CD14-positive monocyte (primary cell): ENCODE measurements around the gene SCN2B. TPM values are rescaled to one million over a fixed set of nuclear protein-coding genes. Genes with fewer than 3 reads are reported as not detected.

Source experiments
- DNase-seq, 3 donors: peaks; one replicate each; pipeline ENCODE4 v3.0.0-alpha.2; 2011 to 2022
- H2AFZ ChIP-seq: 2 replicates; pipeline ENCODE4 v1.6.0; 2012; ENCODE audit warnings: mild to moderate bottlenecking, low read depth, low read length, inconsistent platforms; ENCODE audit not compliant: insufficient read depth, poor library complexity, severe bottlenecking
- H3K27ac ChIP-seq, 2 donors: 1 replicate in 1 of 2; 2 replicates in 1 of 2; pipeline ENCODE4 v1.5.1; 2012 to 2013; ENCODE audit warnings: low read length in 2 of 2, control low read depth in 1 of 2, inconsistent platforms in 1 of 2, low read depth in 1 of 2, mild to moderate bottlenecking in 1 of 2
- H3K27me3 ChIP-seq, 2 donors: one replicate each; pipeline versions ENCODE4 v1.6.0 to v1.6.1; 2011 to 2013; ENCODE audit warnings: low read length in 2 of 2; ENCODE audit not compliant: control insufficient read depth in 2 of 2, insufficient read depth in 2 of 2
- H3K36me3 ChIP-seq, 2 donors: replicated peaks in 1 of 2; 1 replicate in 1 of 2; 2 replicates in 1 of 2; pipeline versions ENCODE4 v1.5.1 to v1.6.1; 2012 to 2013; ENCODE audit warnings: low read length in 2 of 2, control low read depth in 1 of 2, inconsistent platforms in 1 of 2, mild to moderate bottlenecking in 1 of 2; ENCODE audit not compliant: insufficient read depth in 2 of 2, control insufficient read depth in 1 of 2
- H3K4me1 ChIP-seq, 2 donors: 1 replicate in 1 of 2; 2 replicates in 1 of 2; pipeline versions ENCODE4 v1.5.1 to v1.6.1; 2012 to 2013; ENCODE audit warnings: low read length in 2 of 2, control low read depth in 1 of 2, inconsistent platforms in 1 of 2, mild to moderate bottlenecking in 1 of 2, moderate library complexity in 1 of 2; ENCODE audit not compliant: insufficient read depth in 2 of 2, control insufficient read depth in 1 of 2
- H3K4me2 ChIP-seq: replicated peaks from 2 replicates; pipeline ENCODE3; 2012; ENCODE audit warnings: low read length, moderate library complexity, mild to moderate bottlenecking; ENCODE audit not compliant: poor library complexity, severe bottlenecking; ENCODE audit errors: extremely low read depth
- H3K4me3 ChIP-seq, 3 experiments: fragments of 200-600 bp in 1 of 3; sonication (generic) in 1 of 3; replicated peaks in 1 of 3; 1 replicate in 2 of 3; 2 replicates in 1 of 3; pipeline ENCODE4 v1.5.1; 2011 to 2013; ENCODE audit warnings: low read length in 3 of 3, mild to moderate bottlenecking in 3 of 3, control low read depth in 2 of 3, low read depth in 2 of 3, inconsistent platforms in 1 of 3, moderate library complexity in 1 of 3
- H3K79me2 ChIP-seq: 2 replicates; pipeline ENCODE4 v1.6.0; 2012; ENCODE audit warnings: mild to moderate bottlenecking, control low read depth, inconsistent platforms, low read length, moderate library complexity; ENCODE audit not compliant: insufficient read depth
- H3K9ac ChIP-seq: 2 replicates; pipeline ENCODE4 v1.6.0; 2017; ENCODE audit warnings: low read length, mild to moderate bottlenecking; ENCODE audit not compliant: insufficient read depth, poor library complexity, severe bottlenecking
- H3K9me3 ChIP-seq, 2 donors: replicated peaks in 1 of 2; 1 replicate in 1 of 2; 2 replicates in 1 of 2; pipeline versions ENCODE4 v1.5.1 to v1.6.1; 2012 to 2013; ENCODE audit warnings: low read length in 2 of 2, control low read depth in 1 of 2; ENCODE audit not compliant: control insufficient read depth in 1 of 2, insufficient read depth in 1 of 2
- H4K20me1 ChIP-seq: 2 replicates; pipeline ENCODE4 v1.6.0; 2012; ENCODE audit warnings: mild to moderate bottlenecking, low read length, control low read depth, moderate library complexity; ENCODE audit not compliant: insufficient read depth
- H3K27ac Mint-ChIP-seq, 7 donors: one replicate each; pipeline ENCODE4 v1.8.0; 2020; ENCODE audit warnings: mild to moderate bottlenecking in 7 of 7, mixed read lengths in 7 of 7, moderate library complexity in 6 of 7, inconsistent platforms in 2 of 7
- H3K27me3 Mint-ChIP-seq, 3 donors: one replicate each; pipeline ENCODE4 v1.8.0; 2021 to 2022; ENCODE audit warnings: low read depth in 3 of 3, mild to moderate bottlenecking in 3 of 3, mixed read lengths in 3 of 3, moderate library complexity in 3 of 3, inconsistent platforms in 1 of 3
- H3K36me3 Mint-ChIP-seq, 2 donors: one replicate each; pipeline ENCODE4 v1.8.0; 2020; ENCODE audit warnings: mixed read lengths in 2 of 2, inconsistent platforms in 1 of 2, mild to moderate bottlenecking in 1 of 2
- H3K4me1 Mint-ChIP-seq: one replicate; pipeline ENCODE4 v1.8.0; 2020; ENCODE audit warnings: mild to moderate bottlenecking, mixed read lengths
- H3K4me3 Mint-ChIP-seq, 2 donors: one replicate each; pipeline ENCODE4 v1.8.0; 2020; ENCODE audit warnings: mild to moderate bottlenecking in 2 of 2, mixed read lengths in 2 of 2, moderate library complexity in 1 of 2
- H3K9me3 Mint-ChIP-seq, 7 donors: one replicate each; pipeline ENCODE4 v1.8.0; 2020 to 2022; ENCODE audit warnings: mixed read lengths in 7 of 7, mild to moderate bottlenecking in 6 of 7, moderate library complexity in 6 of 7, inconsistent platforms in 2 of 7
- WGBS: methylation state at CpG from one replicate; pipeline ENCODE4 v1.1.5; 2013; ENCODE audit warnings: missing lambda C conversion rate; ENCODE audit not compliant: insufficient coverage; 5-methylcytosine and 5-hydroxymethylcytosine counted together
- intact Hi-C, 2 donors: fragments of 100-400 bp; cut with micrococcal nuclease; formaldehyde crosslinking; loops; one replicate each; pipeline versions ENCODE4 v1.15.0 to v1.15.1; 2023
- polyA plus RNA-seq, 3 donors: library from polyadenylated mRNA; depleted of rRNA in 1 of 3; unstranded in 2 of 3; stranded (reverse) in 1 of 3; fragments of 300-500 nt in 2 of 3; fragments of >200 nt in 1 of 3; fragmentation: Illumina TruSeq in 2 of 3; gene quantifications; 1 replicate in 2 of 3; 2 replicates in 1 of 3; pipeline ENCODE4 v1.2.3, GENCODE V29; 2012 to 2021
- TF ChIP-seq, protein P1 (sequence below): fragments of 200-600 bp; IDR thresholded peaks from one replicate; pipeline ENCODE4 v1.8.0; 2022; ENCODE audit warnings: antibody characterized with exemption, mild to moderate bottlenecking

SCN2B gene
- polyA plus RNA-seq, 3 donors, result 0.01 TPM; not detected in 2

GRCh38 chr11:118129471-118130172 is 46.8 kb downstream of the SCN2B start:
- H3K4me1 ChIP-seq, result peaks cover 21 to 26% of the 10 kb centered on the region in 2 donors
- Mint-ChIP-seq H3K4me1 (peaks cover 29% of the 10 kb centered on the region), H3K9me3 (peaks cover 0 to 3% (median 0%) of the 10 kb centered on the region in 7 donors), H3K27ac (peak overlapping the region in 5 of 7 donors; percentile 63 to 92 (median 80)), H3K27me3 (peaks cover 3 to 7% (median 5%) of the 10 kb centered on the region in 3 donors), H3K4me3 (peak overlapping the region in 1 of 2 donors; percentile 29), H3K36me3 (no peaks in the 10 kb centered on the region)
- no peaks in the 10 kb centered on the region for H3K9me3 ChIP-seq
- H3K9ac ChIP-seq, result no peak overlapping the region
- peak overlapping the region; percentile 30 for H3K4me2 ChIP-seq
- H3K79me2 ChIP-seq, result no peaks in the 10 kb centered on the region
- H2AFZ ChIP-seq, result no peak overlapping the region
- H4K20me1 ChIP-seq, result no peaks in the 10 kb centered on the region
- no peaks in the 10 kb centered on the region for H3K36me3 ChIP-seq
- TF ChIP-seq, protein P1, sequence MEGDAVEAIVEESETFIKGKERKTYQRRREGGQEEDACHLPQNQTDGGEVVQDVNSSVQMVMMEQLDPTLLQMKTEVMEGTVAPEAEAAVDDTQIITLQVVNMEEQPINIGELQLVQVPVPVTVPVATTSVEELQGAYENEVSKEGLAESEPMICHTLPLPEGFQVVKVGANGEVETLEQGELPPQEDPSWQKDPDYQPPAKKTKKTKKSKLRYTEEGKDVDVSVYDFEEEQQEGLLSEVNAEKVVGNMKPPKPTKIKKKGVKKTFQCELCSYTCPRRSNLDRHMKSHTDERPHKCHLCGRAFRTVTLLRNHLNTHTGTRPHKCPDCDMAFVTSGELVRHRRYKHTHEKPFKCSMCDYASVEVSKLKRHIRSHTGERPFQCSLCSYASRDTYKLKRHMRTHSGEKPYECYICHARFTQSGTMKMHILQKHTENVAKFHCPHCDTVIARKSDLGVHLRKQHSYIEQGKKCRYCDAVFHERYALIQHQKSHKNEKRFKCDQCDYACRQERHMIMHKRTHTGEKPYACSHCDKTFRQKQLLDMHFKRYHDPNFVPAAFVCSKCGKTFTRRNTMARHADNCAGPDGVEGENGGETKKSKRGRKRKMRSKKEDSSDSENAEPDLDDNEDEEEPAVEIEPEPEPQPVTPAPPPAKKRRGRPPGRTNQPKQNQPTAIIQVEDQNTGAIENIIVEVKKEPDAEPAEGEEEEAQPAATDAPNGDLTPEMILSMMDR, result no peak
- WGBS, result 81% methylated on average over 5 of the region's 6 CpGs
- no peaks in the 10 kb centered on the region for H3K27me3 ChIP-seq
- DNase-seq, result peak; percentile 28 to 47 (median 45)
- peak overlapping the region in 1 of 2 donors; percentile 10 for H3K27ac ChIP-seq
- H3K4me3 ChIP-seq, result peak overlapping the region in 1 of 3 experiments; percentile 6
- intact Hi-C loops, result loop anchor here in 1 of 2 donors (1.0 kb wide), 1 partner anchor 13 kb away; no protein-coding TSS in a partner anchor

- WGBS, result 93% methylated on average over 5 of the region's 11 CpGs
- H3K27ac Mint-ChIP-seq, result peak overlapping the region in 6 of 7 donors; percentile 61 to 92 (median 82)
Measured at GRCh38 chr11:118128721-118129470, 47.5 kb downstream of the SCN2B start.

More at GRCh38 chr11:118128721-118129470, 47.5 kb downstream of the SCN2B start:
- H3K27me3 Mint-ChIP-seq, result peaks cover 1 to 7% (median 5%) of the 10 kb centered on the region in 3 donors
- TF ChIP-seq, protein P1, result no peak
- H3K4me3 ChIP-seq, result no peak overlapping the region
- peaks cover 29% of the 10 kb centered on the region for H3K4me1 Mint-ChIP-seq
- H3K4me2 ChIP-seq, result peak overlapping the region; percentile 30
- H3K36me3 Mint-ChIP-seq, result no peaks in the 10 kb centered on the region
- H3K4me1 ChIP-seq, result peaks cover 21 to 26% of the 10 kb centered on the region in 2 donors
- no peaks in the 10 kb centered on the region for H3K79me2 ChIP-seq
- H3K27me3 ChIP-seq, result no peaks in the 10 kb centered on the region
- peak overlapping the region; percentile 48 for H2AFZ ChIP-seq
- H3K9me3 Mint-ChIP-seq, result peaks cover 0 to 3% (median 0%) of the 10 kb centered on the region in 7 donors
- intact Hi-C loops, result no loop called here
- no peaks in the 10 kb centered on the region for H3K9me3 ChIP-seq
- peak overlapping the region; percentile 10 to 30 for H3K27ac ChIP-seq
- peak overlapping the region; percentile 32 to 63 for H3K4me3 Mint-ChIP-seq
- H4K20me1 ChIP-seq, result no peaks in the 10 kb centered on the region
- H3K9ac ChIP-seq, result no peak overlapping the region
- peak; percentile 45 to 66 (median 60) for DNase-seq
- no peaks in the 10 kb centered on the region for H3K36me3 ChIP-seq
